ENCODE results near the gene LIN7A. TPM values are rescaled to one million over a fixed set of nuclear protein-coding genes. Genes with fewer than 3 reads are reported as not detected.

LIN7A gene
- total RNA-seq, 6 donors from 2014 or later: 7.9 to 32.5 (median 13.8) TPM

DNA sequence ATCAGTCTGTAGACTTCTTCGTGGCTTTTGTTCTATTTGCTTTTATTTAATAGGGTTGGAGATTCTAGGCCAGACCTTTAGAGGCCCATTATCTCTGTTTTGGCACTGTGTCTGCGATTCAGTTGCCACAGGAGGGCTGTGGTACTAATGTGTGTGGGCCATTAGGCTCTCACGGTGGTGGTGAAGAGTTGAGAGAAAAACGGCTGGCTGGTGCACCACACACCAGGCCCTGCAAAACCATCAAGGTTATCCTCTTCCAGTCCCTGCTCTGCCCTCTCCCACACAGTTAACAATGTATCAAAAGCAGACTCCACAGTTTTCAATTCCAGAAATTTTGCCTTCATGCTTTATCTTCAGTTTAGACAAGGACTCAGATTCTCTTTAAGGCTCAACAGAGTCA lies 123.3 kb downstream of the LIN7A start:
- Histone ChIP-seq H3K9me3 (no peaks in the 10 kb centered on the region), H3K36me3 (no peaks in the 10 kb centered on the region), H3K27ac (no peak overlapping the region), H3K4me1 (no peaks in the 10 kb centered on the region), H3K4me3 (no peak overlapping the region), H3K27me3 (no peaks in the 10 kb centered on the region)
- TF ChIP-seq POLR2A (IDR thresholded peaks at IDR 0.05): no peak
- TF ChIP-seq EP300 (IDR thresholded peaks at IDR 0.05): no peak
- no peak for ATAC-seq (ENCODE audit: low FRiP score in 2 of 2)
- no peak for DNase-seq
- WGBS, 2 donors: 71 to 82% methylated on average over 4 of the region's 4 CpGs

DNA sequence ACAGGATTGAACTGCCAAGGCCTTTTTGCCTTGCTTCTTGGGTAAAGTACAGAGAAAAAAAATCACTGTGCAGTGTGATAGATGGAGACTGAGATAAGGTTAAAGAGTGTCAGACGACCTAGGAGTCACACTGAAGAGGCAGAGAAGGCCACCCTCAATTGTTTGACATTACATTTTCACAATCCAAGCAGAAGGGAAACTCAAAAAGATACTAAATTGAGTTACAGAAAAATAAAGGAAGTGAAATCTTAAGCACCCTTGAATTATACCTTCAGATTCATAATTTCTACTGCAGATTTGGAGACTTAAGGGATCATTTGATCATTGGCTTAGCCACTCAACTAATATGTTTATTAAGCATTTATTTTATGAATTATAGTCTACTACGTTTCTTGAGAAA lies 123.9 kb downstream of the LIN7A start:
- H3K36me3 ChIP-seq: no peaks in the 10 kb centered on the region
- 62 to 66% methylated on average over 2 of the region's 2 CpGs for WGBS, 2 donors
- DNase-seq (no peak), ATAC-seq (ENCODE audit: low FRiP score in 2 of 2) (no peak)
- no peak overlapping the region for H3K27ac ChIP-seq
- no peaks in the 10 kb centered on the region for H3K4me1 ChIP-seq
- H3K27me3 ChIP-seq: no peaks in the 10 kb centered on the region
- TF ChIP-seq, protein P1, sequence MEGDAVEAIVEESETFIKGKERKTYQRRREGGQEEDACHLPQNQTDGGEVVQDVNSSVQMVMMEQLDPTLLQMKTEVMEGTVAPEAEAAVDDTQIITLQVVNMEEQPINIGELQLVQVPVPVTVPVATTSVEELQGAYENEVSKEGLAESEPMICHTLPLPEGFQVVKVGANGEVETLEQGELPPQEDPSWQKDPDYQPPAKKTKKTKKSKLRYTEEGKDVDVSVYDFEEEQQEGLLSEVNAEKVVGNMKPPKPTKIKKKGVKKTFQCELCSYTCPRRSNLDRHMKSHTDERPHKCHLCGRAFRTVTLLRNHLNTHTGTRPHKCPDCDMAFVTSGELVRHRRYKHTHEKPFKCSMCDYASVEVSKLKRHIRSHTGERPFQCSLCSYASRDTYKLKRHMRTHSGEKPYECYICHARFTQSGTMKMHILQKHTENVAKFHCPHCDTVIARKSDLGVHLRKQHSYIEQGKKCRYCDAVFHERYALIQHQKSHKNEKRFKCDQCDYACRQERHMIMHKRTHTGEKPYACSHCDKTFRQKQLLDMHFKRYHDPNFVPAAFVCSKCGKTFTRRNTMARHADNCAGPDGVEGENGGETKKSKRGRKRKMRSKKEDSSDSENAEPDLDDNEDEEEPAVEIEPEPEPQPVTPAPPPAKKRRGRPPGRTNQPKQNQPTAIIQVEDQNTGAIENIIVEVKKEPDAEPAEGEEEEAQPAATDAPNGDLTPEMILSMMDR (IDR thresholded peaks at IDR 0.05): no peak
- no peak for TF ChIP-seq EP300 (IDR thresholded peaks at IDR 0.05)
- TF ChIP-seq POLR2A (IDR thresholded peaks at IDR 0.05): no peak
- TF ChIP-seq POLR2AphosphoS5 (IDR thresholded peaks at IDR 0.05): no peak
- no peaks in the 10 kb centered on the region for H3K9me3 ChIP-seq
- no peak overlapping the region for H3K4me3 ChIP-seq

DNA sequence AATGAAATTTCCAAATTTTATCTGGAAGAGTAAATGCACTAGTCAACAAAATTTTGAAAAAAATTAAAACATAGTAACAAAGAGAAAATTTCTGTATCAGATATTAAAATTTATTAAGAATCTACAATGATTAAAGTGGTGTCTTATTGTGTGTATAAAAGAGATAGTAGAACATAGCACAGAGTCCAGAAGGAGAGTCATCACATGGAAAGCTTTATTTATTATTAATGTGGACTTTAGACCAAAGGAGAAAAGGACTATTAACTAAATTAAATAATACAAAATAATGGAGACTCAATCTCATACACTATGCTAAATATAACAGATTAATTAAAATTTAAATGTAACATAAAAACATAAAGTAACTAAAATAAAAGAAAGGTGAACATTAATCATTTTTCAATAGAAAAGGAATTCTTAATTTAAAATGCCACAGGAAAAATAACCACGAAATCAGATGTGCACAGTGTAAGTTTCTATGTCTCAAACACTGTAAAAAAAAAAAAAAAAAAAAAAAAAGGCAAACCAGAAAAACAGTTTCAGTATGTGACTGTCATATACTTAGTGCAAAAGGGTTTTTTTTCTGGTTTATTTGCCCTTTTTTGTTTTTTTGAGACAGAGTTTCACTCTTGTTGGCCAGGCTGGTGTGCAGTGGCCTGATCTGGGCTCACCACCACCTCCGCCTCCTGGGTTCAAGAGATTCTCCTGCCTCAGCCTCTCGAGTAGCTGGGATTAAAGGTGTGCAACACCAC lies 125.6 kb downstream of the LIN7A start:
- no peak for ATAC-seq (ENCODE audit: low FRiP score in 2 of 2)
- no peak for DNase-seq
- WGBS, 2 donors: 82 to 86% methylated on average over 3 of the region's 3 CpGs
- no peaks in the 10 kb centered on the region for H3K27me3 ChIP-seq
- no peak overlapping the region for H3K27ac ChIP-seq
- no peaks in the 10 kb centered on the region for H3K9me3 ChIP-seq
- no peaks in the 10 kb centered on the region for H3K4me1 ChIP-seq
- no peak overlapping the region for H3K4me3 ChIP-seq
- TF ChIP-seq EP300 (IDR thresholded peaks at IDR 0.05): no peak
- no peak for TF ChIP-seq POLR2A (IDR thresholded peaks at IDR 0.05)
- TF ChIP-seq POLR2AphosphoS5 (IDR thresholded peaks at IDR 0.05): no peak
- TF ChIP-seq, protein P1 (IDR thresholded peaks at IDR 0.05): no peak
- H3K36me3 ChIP-seq: no peaks in the 10 kb centered on the region

DNA sequence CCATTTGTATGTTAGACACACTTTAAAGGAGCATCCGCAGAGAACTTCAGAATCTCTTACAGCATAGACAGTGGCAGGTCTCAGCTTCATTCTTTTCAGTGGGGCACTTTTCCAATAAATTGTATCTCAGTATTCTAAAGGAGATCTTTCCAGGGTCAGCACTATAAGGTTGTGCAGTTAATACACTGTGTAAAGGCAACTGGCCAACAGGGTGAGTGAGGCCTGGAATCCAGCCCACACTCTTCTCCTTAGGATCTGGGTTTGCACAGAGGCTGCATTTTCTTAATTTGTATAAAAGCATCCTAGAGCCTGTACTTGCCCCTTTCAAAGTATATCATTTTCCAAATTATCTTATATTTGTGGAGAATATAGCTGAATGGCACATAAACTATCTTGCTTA lies 126.9 kb downstream of the LIN7A start:
- DNase-seq (no peak), ATAC-seq (ENCODE audit: low FRiP score in 2 of 2) (no peak)
- H3K27me3 ChIP-seq: no peaks in the 10 kb centered on the region
- H3K4me3 ChIP-seq: no peak overlapping the region
- no peaks in the 10 kb centered on the region for H3K36me3 ChIP-seq
- no peaks in the 10 kb centered on the region for H3K4me1 ChIP-seq
- TF ChIP-seq POLR2A (IDR thresholded peaks at IDR 0.05): no peak
- TF ChIP-seq EP300 (IDR thresholded peaks at IDR 0.05): no peak
- TF ChIP-seq, protein P1 (IDR thresholded peaks at IDR 0.05): no peak
- TF ChIP-seq POLR2AphosphoS5 (IDR thresholded peaks at IDR 0.05): no peak
- WGBS, 2 donors: 46 to 48% methylated on average over 1 of the region's 1 CpG
- no peaks in the 10 kb centered on the region for H3K9me3 ChIP-seq
- H3K27ac ChIP-seq: no peak overlapping the region

DNA sequence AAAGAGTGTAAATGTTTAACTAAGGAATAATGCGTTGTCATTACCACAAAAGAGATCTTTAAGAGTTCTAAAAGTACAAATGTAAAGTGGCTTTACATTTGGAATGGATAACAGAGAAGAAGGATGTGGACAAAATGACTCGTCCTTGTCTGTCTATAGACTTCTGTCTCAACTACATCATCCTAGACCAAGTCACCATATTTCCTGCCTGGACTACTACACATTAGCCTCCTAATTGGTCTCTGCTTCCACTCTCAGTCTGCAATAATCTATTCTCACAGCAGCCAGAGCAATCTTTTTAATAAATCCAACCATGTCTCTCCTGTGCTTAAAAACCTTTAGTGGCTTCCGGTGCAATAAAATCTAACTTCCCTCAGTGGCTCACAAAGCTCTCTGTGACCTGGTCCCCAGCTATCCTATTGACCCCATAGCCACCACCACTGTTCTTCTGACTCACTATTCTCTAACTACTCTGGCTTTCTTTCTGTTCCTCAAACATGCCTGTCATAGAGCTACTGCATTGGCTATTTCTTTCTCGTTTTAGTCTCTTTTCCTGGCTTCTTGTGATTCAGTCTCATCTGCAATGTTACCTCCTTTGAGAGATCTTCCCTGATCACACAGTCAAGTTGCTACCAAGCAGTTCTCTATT lies 130.0 kb downstream of the LIN7A start:
- TF ChIP-seq POLR2A (IDR thresholded peaks at IDR 0.05) (no peak), EP300 (IDR thresholded peaks at IDR 0.05) (no peak), POLR2AphosphoS5 (IDR thresholded peaks at IDR 0.05) (no peak)
- TF ChIP-seq, protein P1 (IDR thresholded peaks at IDR 0.05): no peak
- DNase-seq (no peak), ATAC-seq (ENCODE audit: low FRiP score in 2 of 2) (no peak)
- Histone ChIP-seq H3K36me3 (no peaks in the 10 kb centered on the region), H3K4me3 (no peak overlapping the region), H3K27ac (no peak overlapping the region), H3K4me1 (no peaks in the 10 kb centered on the region), H3K9me3 (no peaks in the 10 kb centered on the region), H3K27me3 (no peaks in the 10 kb centered on the region)
- WGBS, 2 donors: 87 to 90% methylated on average over 4 of the region's 4 CpGs

All from upper lobe of left lung (tissue), 6 donors.